ENCODE data around the gene NF1. TPM values are rescaled to one million over a fixed set of nuclear protein-coding genes. Genes with fewer than 3 reads are reported as not detected.
"Not testable (repeated sequence)": the region's sequence is repeated elsewhere in the genome, so short reads cannot be mapped to it uniquely, and the experiment has no call there.

Gene NF1
- total RNA-seq, 2 donors from 2014 or later = 62.3 to 68.0 TPM

DNA sequence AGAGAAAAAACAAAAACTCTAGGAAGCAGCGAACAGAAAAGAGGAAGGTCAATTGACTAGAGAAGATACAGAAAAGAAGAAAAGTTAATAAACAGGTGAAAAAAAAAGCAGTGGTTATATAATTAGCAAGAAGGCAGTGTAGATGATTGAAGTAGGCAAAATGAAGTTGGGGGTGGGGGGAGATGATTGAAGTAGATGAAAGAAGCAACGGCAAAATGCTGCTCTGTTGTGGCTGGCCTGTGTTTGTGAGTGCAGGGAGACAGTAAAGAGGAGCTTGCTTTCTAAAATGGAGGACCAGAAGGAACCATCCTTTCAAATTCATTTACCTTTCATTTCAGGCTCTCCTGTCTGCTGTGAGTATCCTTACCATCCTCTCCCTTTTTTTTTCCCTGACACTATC, 215.5 kb downstream of the NF1 start:
- 57% methylated on average over 2 of the region's 2 CpGs for WGBS
- DNase-seq (ENCODE audit: low spot score) = no peak
- Histone ChIP-seq H3K4me3 (no peak overlapping the region), H3K36me3 (no peaks in the 10 kb centered on the region), H3K4me1 (replicated peaks) (no peaks in the 10 kb centered on the region), H3K27me3 (replicated peaks; ENCODE audit: insufficient read depth) (no peaks in the 10 kb centered on the region), H3K9me3 (no peaks in the 10 kb centered on the region), H3K27ac (no peak overlapping the region)
- TF ChIP-seq POLR2A (IDR thresholded peaks at IDR 0.05) = no peak
- TF ChIP-seq, protein P1, sequence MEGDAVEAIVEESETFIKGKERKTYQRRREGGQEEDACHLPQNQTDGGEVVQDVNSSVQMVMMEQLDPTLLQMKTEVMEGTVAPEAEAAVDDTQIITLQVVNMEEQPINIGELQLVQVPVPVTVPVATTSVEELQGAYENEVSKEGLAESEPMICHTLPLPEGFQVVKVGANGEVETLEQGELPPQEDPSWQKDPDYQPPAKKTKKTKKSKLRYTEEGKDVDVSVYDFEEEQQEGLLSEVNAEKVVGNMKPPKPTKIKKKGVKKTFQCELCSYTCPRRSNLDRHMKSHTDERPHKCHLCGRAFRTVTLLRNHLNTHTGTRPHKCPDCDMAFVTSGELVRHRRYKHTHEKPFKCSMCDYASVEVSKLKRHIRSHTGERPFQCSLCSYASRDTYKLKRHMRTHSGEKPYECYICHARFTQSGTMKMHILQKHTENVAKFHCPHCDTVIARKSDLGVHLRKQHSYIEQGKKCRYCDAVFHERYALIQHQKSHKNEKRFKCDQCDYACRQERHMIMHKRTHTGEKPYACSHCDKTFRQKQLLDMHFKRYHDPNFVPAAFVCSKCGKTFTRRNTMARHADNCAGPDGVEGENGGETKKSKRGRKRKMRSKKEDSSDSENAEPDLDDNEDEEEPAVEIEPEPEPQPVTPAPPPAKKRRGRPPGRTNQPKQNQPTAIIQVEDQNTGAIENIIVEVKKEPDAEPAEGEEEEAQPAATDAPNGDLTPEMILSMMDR (IDR thresholded peaks at IDR 0.05) = no peak
- TF ChIP-seq POLR2AphosphoS5 (IDR thresholded peaks at IDR 0.05) = no peak
- intact Hi-C loops (cut with DNase I) = no loop called here

DNA sequence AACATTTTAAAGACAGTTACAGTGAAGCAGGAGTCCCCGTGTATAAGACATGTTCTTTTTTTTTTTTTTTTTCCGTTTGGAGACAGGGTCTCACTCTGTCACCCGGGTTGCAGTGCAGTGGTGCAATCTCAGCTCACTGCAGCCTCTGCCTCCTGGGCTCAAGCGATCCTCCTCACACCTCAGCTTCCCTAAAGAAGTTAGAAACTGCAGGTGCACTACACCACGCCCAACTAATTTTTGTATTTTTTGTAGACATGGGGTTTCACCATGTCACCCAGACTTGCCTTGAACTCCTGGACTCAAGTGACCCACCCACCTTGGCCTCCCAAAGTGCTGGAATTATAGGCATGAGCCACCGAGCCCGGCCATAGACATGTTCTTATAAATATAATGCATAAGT, 216.1 kb downstream of the NF1 start:
- intact Hi-C loops (cut with DNase I) = no loop called here
- H3K4me1 ChIP-seq (replicated peaks) = no peaks in the 10 kb centered on the region
- H3K27me3 ChIP-seq (replicated peaks; ENCODE audit: insufficient read depth) = no peaks in the 10 kb centered on the region
- TF ChIP-seq, protein P1 (IDR thresholded peaks at IDR 0.05) = no peak
- TF ChIP-seq POLR2AphosphoS5 (IDR thresholded peaks at IDR 0.05) (no peak), POLR2A (IDR thresholded peaks at IDR 0.05) (no peak)
- H3K9me3 ChIP-seq = no peaks in the 10 kb centered on the region
- no peak for DNase-seq (ENCODE audit: low spot score)
- WGBS = 85% methylated on average over 7 of the region's 7 CpGs
- H3K27ac ChIP-seq = no peak overlapping the region
- no peaks in the 10 kb centered on the region for H3K36me3 ChIP-seq
- no peak overlapping the region for H3K4me3 ChIP-seq

DNA sequence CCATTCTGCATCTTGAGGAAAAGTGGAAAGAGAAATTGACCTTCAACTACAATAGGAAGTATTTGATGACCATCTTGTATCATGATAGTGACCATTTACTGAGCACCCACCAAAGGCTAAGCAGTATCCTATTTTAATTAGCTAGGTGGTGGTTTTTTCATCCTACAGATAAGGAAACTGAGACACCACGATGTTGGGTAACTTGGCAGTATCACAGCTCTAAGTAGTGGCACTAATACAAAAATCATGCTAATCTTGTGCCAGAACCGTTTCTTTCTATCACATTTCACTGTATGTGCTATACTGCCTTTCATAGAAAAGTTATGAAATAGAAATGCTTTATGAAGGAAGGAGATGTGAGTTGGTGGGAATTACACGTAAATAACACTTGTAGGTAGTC, 216.7 kb downstream of the NF1 start:
- intact Hi-C loops (cut with DNase I) = no loop called here
- H3K4me3 ChIP-seq = no peak overlapping the region
- H3K4me1 ChIP-seq (replicated peaks) = no peaks in the 10 kb centered on the region
- TF ChIP-seq, protein P1 (IDR thresholded peaks at IDR 0.05) = no peak
- TF ChIP-seq POLR2AphosphoS5 (IDR thresholded peaks at IDR 0.05) (no peak), POLR2A (IDR thresholded peaks at IDR 0.05) (no peak)
- 93% methylated on average over 3 of the region's 3 CpGs for WGBS
- H3K27me3 ChIP-seq (replicated peaks; ENCODE audit: insufficient read depth) = no peaks in the 10 kb centered on the region
- no peaks in the 10 kb centered on the region for H3K9me3 ChIP-seq
- no peak for DNase-seq (ENCODE audit: low spot score)
- H3K36me3 ChIP-seq = no peaks in the 10 kb centered on the region
- H3K27ac ChIP-seq = no peak overlapping the region

DNA sequence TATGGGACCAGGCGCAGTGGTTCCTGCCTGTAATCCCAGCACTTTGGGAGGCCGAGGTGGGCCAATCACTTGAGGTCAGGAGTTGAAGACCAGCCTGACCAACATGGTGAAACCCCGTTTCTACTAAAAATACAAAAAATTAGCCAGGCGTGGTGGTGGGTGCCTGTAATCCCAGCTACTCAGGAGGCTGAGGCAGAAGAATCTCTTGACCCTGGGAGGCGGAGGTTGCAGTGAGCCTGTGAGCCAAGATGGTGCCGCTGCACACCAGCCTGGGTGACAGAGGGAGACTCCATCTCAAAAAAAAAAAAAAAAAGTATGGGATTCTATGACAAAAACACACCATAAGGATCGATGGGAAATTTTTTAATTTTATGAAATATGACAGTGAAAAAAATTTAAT, 217.4 kb downstream of the NF1 start:
- intact Hi-C loops (cut with DNase I); H3K4me1 ChIP-seq (replicated peaks); H3K36me3 ChIP-seq; H3K27ac ChIP-seq; DNase-seq (ENCODE audit: low spot score); H3K9me3 ChIP-seq; H3K4me3 ChIP-seq; H3K27me3 ChIP-seq (replicated peaks; ENCODE audit: insufficient read depth): not testable (repeated sequence)
- 84% methylated on average over 7 of the region's 7 CpGs for WGBS

DNA sequence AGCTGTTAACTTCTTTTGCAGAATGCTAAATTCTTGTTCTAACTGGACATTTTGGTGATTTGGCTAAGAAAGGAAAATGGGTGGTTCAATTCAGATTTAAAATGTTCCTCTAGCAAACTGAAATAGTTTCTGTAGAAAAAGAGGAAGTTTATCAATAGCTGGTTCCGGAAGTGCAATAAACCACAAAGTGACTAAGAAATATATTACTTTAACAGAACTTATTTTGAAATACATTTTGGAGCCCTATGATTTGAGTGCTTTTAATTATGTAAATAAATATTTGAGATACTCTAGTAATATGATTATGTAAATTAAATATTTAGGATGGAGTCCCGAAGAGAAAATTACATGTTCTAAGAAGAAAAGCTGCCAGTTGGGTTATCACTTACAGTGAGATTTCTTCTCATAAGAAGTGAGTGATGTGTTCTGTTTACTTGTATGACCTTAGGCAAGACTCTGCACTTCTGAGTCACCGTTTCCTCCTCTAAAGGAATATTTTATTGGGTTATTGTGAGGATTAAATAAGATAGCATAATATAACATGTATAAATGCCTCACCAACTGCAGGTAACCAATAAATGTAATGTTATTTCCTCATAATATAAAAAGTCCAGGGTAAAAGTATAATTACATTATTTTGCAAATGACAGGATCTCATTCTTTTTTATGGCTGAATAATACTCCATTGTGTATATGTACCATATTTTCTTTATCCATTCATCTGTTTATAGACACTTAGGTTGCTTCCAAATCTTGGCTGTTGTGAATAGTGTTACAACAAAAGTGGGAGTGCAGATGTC, 219.4 kb downstream of the NF1 start, which contains the start of gene EVI2B:
Gene EVI2B, minus strand, starts transcription at position 73 of the 800 bp plus-strand sequence. CDS start 8,445 bp downstream, outside the sequence.
- DNase-seq (ENCODE audit: low spot score) = no peak

DNA sequence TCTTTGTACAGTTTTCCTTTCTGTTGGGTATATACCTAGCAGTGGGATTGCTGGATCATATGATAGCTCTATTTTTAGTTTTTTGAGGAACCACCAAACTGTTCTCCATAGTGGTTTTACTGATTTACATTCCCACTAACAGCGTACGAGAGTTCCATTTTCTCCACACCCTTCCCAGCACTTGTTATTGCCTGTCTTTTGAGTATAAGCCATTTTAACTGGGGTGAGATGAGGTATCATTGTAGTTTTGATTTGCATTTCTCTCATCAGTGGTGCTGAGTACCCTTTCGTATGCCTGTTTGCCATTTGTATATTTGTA, 220.0 kb downstream of the NF1 start:
- Histone ChIP-seq H3K9me3 (no peaks in the 10 kb centered on the region), H3K4me3 (no peak overlapping the region), H3K27me3 (replicated peaks; ENCODE audit: insufficient read depth) (no peaks in the 10 kb centered on the region), H3K4me1 (replicated peaks) (no peaks in the 10 kb centered on the region), H3K36me3 (no peaks in the 10 kb centered on the region), H3K27ac (no peak overlapping the region)
- TF ChIP-seq, protein P1 (IDR thresholded peaks at IDR 0.05) = no peak
- no peak for TF ChIP-seq POLR2A (IDR thresholded peaks at IDR 0.05)
- no peak for TF ChIP-seq POLR2AphosphoS5 (IDR thresholded peaks at IDR 0.05)
- DNase-seq (ENCODE audit: low spot score) = no peak
- 91% methylated on average over 3 of the region's 3 CpGs for WGBS
- intact Hi-C loops (cut with DNase I) = no loop called here

More for the DNA sequence above, 219.4 kb downstream of the NF1 start, which contains the start of gene EVI2B:
- 76% methylated on average over 3 of the region's 3 CpGs for WGBS
- intact Hi-C loops (cut with DNase I) = no loop called here
- no peaks in the 10 kb centered on the region for H3K4me1 ChIP-seq (replicated peaks)
- TF ChIP-seq POLR2A (IDR thresholded peaks at IDR 0.05) = no peak
- no peaks in the 10 kb centered on the region for H3K36me3 ChIP-seq
- no peak within 1 kb of the TSS for H3K27ac ChIP-seq
- no peak within 1 kb of the TSS for H3K4me3 ChIP-seq
- H3K27me3 ChIP-seq (replicated peaks; ENCODE audit: insufficient read depth) = no peaks in the 10 kb centered on the region
- no peaks in the 10 kb centered on the region for H3K9me3 ChIP-seq

Data from prostate gland (tissue), 2 donors.